ENCODE results near the gene CNN1.

DNA sequence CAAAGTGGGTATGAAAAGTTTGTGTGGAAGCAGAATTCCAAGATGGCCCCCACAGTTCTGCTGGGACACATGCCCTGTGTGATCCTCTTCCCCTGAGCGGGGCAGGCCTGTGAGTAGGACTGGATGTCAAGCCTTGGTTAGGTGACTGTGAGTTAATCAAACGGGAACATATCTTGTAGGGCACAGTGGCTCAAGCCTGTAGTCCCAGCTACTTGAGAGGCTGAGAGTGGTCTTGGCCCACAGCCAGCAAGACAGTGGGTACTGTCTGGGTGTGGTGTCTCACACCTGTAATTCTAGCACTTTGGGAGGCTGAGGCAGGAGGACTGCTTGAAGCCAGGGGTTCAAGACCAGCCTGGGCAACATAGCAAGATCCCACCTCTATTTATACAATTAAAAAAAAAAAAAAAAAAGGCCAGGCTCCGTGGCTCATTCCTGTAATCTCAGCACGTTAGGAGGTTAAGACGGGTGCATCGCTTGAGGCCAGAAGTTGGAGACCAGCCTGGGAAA lies 39.4 kb upstream of the CNN1 start:
- TF ChIP-seq POLR2A (IDR thresholded peaks at IDR 0.05) (no peak), CTCF (IDR thresholded peaks at IDR 0.05) (no peak)

Measured in Peyer's patch (tissue), 4 donors.